Glutamatergic neuron (in vitro differentiated cells): ENCODE results near the gene CYP39A1. TPM values are rescaled to one million over a fixed set of nuclear protein-coding genes. Genes with fewer than 3 reads are reported as not detected.

Experiments used
- DNase-seq: peaks from one replicate; pipeline ENCODE4 v3.0.0; 2022
- H3K27ac Mint-ChIP-seq: one replicate; pipeline ENCODE4 v1.8.0; 2020; ENCODE audit warnings: mild to moderate bottlenecking, mixed read lengths, inconsistent platforms; ENCODE audit not compliant: unreplicated experiment
- H3K27me3 Mint-ChIP-seq: one replicate; pipeline ENCODE4 v1.8.0; 2020; ENCODE audit warnings: mild to moderate bottlenecking, moderate library complexity, mixed read lengths, inconsistent platforms; ENCODE audit not compliant: unreplicated experiment
- H3K36me3 Mint-ChIP-seq: one replicate; pipeline ENCODE4 v1.8.0; 2020; ENCODE audit warnings: mild to moderate bottlenecking, mixed read lengths, inconsistent platforms; ENCODE audit not compliant: unreplicated experiment
- H3K4me1 Mint-ChIP-seq: one replicate; pipeline ENCODE4 v1.8.0; 2020; ENCODE audit warnings: mild to moderate bottlenecking, low read depth, mixed read lengths, inconsistent platforms; ENCODE audit not compliant: unreplicated experiment
- H3K4me3 Mint-ChIP-seq: one replicate; pipeline ENCODE4 v1.8.0; 2020; ENCODE audit warnings: mild to moderate bottlenecking, mixed read lengths, inconsistent platforms; ENCODE audit not compliant: unreplicated experiment
- H3K9me3 Mint-ChIP-seq: one replicate; pipeline ENCODE4 v1.8.0; 2020; ENCODE audit warnings: mild to moderate bottlenecking, moderate library complexity, mixed read lengths, inconsistent platforms; ENCODE audit not compliant: unreplicated experiment
- total RNA-seq: library from RNA; stranded (reverse); fragmentation: NEBNext Ultra II Directional; extraction: Animal tissue kit (Norgen Biotek cat#: 25700); gene quantifications from one replicate; pipeline ENCODE4 v1.2.1, GENCODE V29; 2021; ENCODE audit not compliant: unreplicated experiment
- TF ChIP-seq, protein P1 (sequence below): fragments of 200-600 bp; sonication (generic); IDR thresholded peaks from one replicate; pipeline ENCODE4 v1.5.0; 2021; ENCODE audit not compliant: partially characterized antibody, unreplicated experiment

Gene CYP39A1
- total RNA-seq, 1 donor from 2014 or later, result 0.17 TPM

DNA sequence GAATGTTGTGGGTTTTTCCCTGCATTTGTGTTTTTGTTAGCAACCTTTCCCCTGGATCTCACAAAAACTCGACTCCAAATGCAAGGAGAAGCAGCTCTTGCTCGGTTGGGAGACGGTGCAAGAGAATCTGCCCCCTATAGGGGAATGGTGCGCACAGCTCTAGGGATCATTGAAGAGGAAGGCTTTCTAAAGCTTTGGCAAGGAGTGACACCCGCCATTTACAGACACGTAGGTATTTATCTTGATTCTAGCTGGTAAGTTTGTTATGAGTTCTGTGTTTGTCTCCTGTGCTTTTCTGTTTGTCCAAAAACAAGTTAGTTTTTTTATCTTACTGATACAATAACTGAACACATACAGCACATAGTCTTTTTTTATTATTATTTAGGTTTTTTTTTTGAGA lies 3.2 kb upstream of the CYP39A1 start:
- TF ChIP-seq, protein P1, sequence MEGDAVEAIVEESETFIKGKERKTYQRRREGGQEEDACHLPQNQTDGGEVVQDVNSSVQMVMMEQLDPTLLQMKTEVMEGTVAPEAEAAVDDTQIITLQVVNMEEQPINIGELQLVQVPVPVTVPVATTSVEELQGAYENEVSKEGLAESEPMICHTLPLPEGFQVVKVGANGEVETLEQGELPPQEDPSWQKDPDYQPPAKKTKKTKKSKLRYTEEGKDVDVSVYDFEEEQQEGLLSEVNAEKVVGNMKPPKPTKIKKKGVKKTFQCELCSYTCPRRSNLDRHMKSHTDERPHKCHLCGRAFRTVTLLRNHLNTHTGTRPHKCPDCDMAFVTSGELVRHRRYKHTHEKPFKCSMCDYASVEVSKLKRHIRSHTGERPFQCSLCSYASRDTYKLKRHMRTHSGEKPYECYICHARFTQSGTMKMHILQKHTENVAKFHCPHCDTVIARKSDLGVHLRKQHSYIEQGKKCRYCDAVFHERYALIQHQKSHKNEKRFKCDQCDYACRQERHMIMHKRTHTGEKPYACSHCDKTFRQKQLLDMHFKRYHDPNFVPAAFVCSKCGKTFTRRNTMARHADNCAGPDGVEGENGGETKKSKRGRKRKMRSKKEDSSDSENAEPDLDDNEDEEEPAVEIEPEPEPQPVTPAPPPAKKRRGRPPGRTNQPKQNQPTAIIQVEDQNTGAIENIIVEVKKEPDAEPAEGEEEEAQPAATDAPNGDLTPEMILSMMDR, result peak; percentile 64
- Mint-ChIP-seq H3K9me3 (no peaks in the 10 kb centered on the region), H3K4me1 (peaks cover 4% of the 10 kb centered on the region), H3K27me3 (peaks cover 7% of the 10 kb centered on the region), H3K36me3 (no peaks in the 10 kb centered on the region), H3K27ac (no peak overlapping the region), H3K4me3 (no peak overlapping the region)
- peak; percentile 65 for DNase-seq

GRCh38 chr6:46653439-46654195 lies 999 bp upstream of the CYP39A1 start:
- H3K36me3 Mint-ChIP-seq, result no peaks in the 10 kb centered on the region
- TF ChIP-seq, protein P1, result no peak
- DNase-seq, result no peak
- peaks cover 4% of the 10 kb centered on the region for H3K4me1 Mint-ChIP-seq
- peak overlapping the region; percentile 96 for H3K4me3 Mint-ChIP-seq
- H3K27me3 Mint-ChIP-seq, result peaks cover 7% of the 10 kb centered on the region
- H3K27ac Mint-ChIP-seq, result peak overlapping the region; percentile 53
- H3K9me3 Mint-ChIP-seq, result no peaks in the 10 kb centered on the region

DNA sequence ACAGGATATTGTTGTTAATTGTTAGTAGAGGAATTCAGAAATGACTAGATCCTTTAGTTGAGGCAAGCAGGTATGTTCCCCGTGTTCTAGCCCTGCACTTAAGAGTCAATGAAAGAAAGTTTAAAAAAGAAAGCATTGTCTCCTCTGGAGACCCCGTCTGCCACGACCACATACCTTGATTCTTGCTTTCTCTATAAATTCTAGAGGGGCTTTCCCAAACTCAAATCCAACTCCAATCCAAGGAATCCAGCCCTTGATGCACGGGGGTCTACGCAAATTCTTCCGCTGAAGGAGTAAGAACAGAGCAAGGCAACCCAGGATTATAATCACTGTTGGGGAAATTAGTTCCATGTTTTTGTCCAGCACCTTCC lies 401 bp downstream of the CYP39A1 start:
- no peaks in the 10 kb centered on the region for H3K36me3 Mint-ChIP-seq
- TF ChIP-seq, protein P1, result no peak
- peaks cover 7% of the 10 kb centered on the region for H3K27me3 Mint-ChIP-seq
- no peak overlapping the region for H3K27ac Mint-ChIP-seq
- no peak for DNase-seq
- peak overlapping the region; percentile 96 for H3K4me3 Mint-ChIP-seq
- peaks cover 4% of the 10 kb centered on the region for H3K4me1 Mint-ChIP-seq
- H3K9me3 Mint-ChIP-seq, result no peaks in the 10 kb centered on the region

- TF ChIP-seq, protein P1, result no peak
- peaks cover 7% of the 10 kb centered on the region for H3K27me3 Mint-ChIP-seq
- H3K27ac Mint-ChIP-seq, result no peak overlapping the region
- DNase-seq, result no peak
- peak overlapping the region; percentile 96 for H3K4me3 Mint-ChIP-seq
- H3K36me3 Mint-ChIP-seq, result no peaks in the 10 kb centered on the region
- H3K4me1 Mint-ChIP-seq, result peaks cover 4% of the 10 kb centered on the region
- H3K9me3 Mint-ChIP-seq, result no peaks in the 10 kb centered on the region
Measured at GRCh38 chr6:46651816-46652215, 802 bp downstream of the CYP39A1 start.

DNA sequence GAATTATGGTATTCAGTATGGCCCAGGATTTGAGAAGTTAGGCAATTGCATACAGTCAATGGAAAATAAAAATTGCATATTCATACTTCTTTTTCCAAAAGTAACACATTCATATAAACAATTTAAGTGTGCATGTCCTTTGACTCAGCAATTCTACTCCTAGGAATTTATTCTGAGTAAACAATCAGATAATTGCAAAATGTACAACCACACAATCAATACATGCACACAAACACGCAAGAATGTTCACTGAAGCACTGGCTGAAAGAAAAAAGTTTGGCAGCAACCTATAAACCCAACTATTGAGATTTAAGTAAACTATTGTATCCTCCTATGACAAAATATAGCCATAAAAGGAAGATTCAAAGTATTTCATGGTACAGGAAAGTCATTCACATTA lies 1.6 kb downstream of the CYP39A1 start:
- peaks cover 4% of the 10 kb centered on the region for H3K4me1 Mint-ChIP-seq
- no peak overlapping the region for H3K27ac Mint-ChIP-seq

More for the DNA sequence above, 1.6 kb downstream of the CYP39A1 start:
- H3K27me3 Mint-ChIP-seq, result peaks cover 7% of the 10 kb centered on the region
- no peaks in the 10 kb centered on the region for H3K9me3 Mint-ChIP-seq
- no peaks in the 10 kb centered on the region for H3K36me3 Mint-ChIP-seq
- no peak overlapping the region for H3K4me3 Mint-ChIP-seq
- no peak for DNase-seq
- TF ChIP-seq, protein P1, result no peak
